GM23338 (cell line): ENCODE results near the gene MYMX. TPM values are rescaled to one million over a fixed set of nuclear protein-coding genes. Genes with fewer than 3 reads are reported as not detected.

Source experiments
- ATAC-seq: fragments of 200-7000 bp; cut with Tn5 transposase; 3 replicates; pipeline ENCODE4 v1.9.1; 2020
- DNase-seq: peaks from one replicate; pipeline ENCODE4 v3.0.0-alpha.2; 2015; ENCODE audit warnings: low spot score
- H2AFZ ChIP-seq: fragments of 200-600 bp; sonication (generic); 2 replicates; pipeline ENCODE4 v1.8.0; 2016; ENCODE audit warnings: antibody characterized with exemption, mild to moderate bottlenecking, moderate library complexity
- H3F3A ChIP-seq: fragments of 200-600 bp; sonication (generic); replicated peaks from 2 replicates; pipeline ENCODE4 v1.8.0; 2017; ENCODE audit warnings: antibody characterized with exemption, mixed run types, low read depth
- H3K27ac ChIP-seq: fragments of 200-600 bp; sonication (generic); 2 replicates; pipeline ENCODE4 v1.6.1; 2016; ENCODE audit warnings: low read depth
- H3K27me3 ChIP-seq: fragments of 200-600 bp; sonication (generic); 2 replicates; pipeline ENCODE4 v1.8.0; 2016; ENCODE audit warnings: mild to moderate bottlenecking, mixed run types, moderate library complexity; ENCODE audit not compliant: insufficient read depth
- H3K36me3 ChIP-seq: fragments of 200-600 bp; sonication (generic); 2 replicates; pipeline ENCODE4 v1.8.0; 2016; ENCODE audit warnings: mild to moderate bottlenecking; ENCODE audit not compliant: insufficient read depth
- H3K4me1 ChIP-seq: fragments of 200-600 bp; sonication (generic); 2 replicates; pipeline ENCODE4 v1.8.0; 2016; ENCODE audit warnings: mild to moderate bottlenecking, moderate library complexity; ENCODE audit not compliant: insufficient read depth
- H3K4me2 ChIP-seq: fragments of 200-600 bp; sonication (generic); 2 replicates; pipeline ENCODE4 v1.7.1; 2017; ENCODE audit warnings: mixed run types
- H3K4me3 ChIP-seq: fragments of 200-600 bp; sonication (generic); 2 replicates; pipeline ENCODE4 v1.6.1; 2016; ENCODE audit warnings: mixed run types
- H3K79me2 ChIP-seq: fragments of 200-600 bp; sonication (generic); replicated peaks from 2 replicates; pipeline ENCODE4 v1.8.0; 2017; ENCODE audit warnings: mild to moderate bottlenecking; ENCODE audit not compliant: insufficient read depth
- H3K9me2 ChIP-seq: fragments of 200-600 bp; sonication (generic); 2 replicates; pipeline ENCODE4 v1.8.0; 2017; ENCODE audit not compliant: insufficient read depth
- H4K20me1 ChIP-seq: fragments of 200-600 bp; sonication (generic); replicated peaks from 2 replicates; pipeline ENCODE4 v1.8.0; 2017; ENCODE audit warnings: mild to moderate bottlenecking; ENCODE audit not compliant: insufficient read depth
- H3K27ac Mint-ChIP-seq: 2 replicates; pipeline ENCODE4 v1.8.0; 2020; ENCODE audit warnings: inconsistent platforms, mild to moderate bottlenecking, moderate library complexity, mixed read lengths
- H3K27me3 Mint-ChIP-seq: 3 replicates; pipeline ENCODE4 v1.8.0; 2022; ENCODE audit warnings: low read depth, mild to moderate bottlenecking, moderate library complexity, mixed read lengths, inconsistent platforms; ENCODE audit not compliant: insufficient read depth, poor library complexity
- H3K36me3 Mint-ChIP-seq: 3 replicates; pipeline ENCODE4 v1.8.0; 2021; ENCODE audit warnings: low read depth, mild to moderate bottlenecking, inconsistent platforms, moderate library complexity, mixed read lengths
- H3K4me1 Mint-ChIP-seq: 3 replicates; pipeline ENCODE4 v1.8.0; 2020; ENCODE audit warnings: mild to moderate bottlenecking, inconsistent platforms, mixed read lengths
- H3K4me3 Mint-ChIP-seq: 3 replicates; pipeline ENCODE4 v1.8.0; 2021; ENCODE audit warnings: moderate library complexity, mild to moderate bottlenecking, inconsistent platforms, mixed read lengths
- H3K9me3 Mint-ChIP-seq: 3 replicates; pipeline ENCODE4 v1.8.0; 2020; ENCODE audit warnings: moderate library complexity, mild to moderate bottlenecking, inconsistent platforms, mixed read lengths
- CREB1 ChIP-seq: fragments of 250-450 bp; sonication (Bioruptor Pico); IDR thresholded peaks from 2 replicates; pipeline ENCODE4 v1.5.0; 2020; ENCODE audit warnings: low read depth, mild to moderate bottlenecking, moderate library complexity
- CTCF ChIP-seq, 2 experiments: fragments of 200-600 bp in 1 of 2; sonication (generic) in 1 of 2; conservative IDR thresholded peaks; 2 replicates each; pipeline versions ENCODE4 v1.5.1 to v1.6.1; 2016 to 2017; ENCODE audit warnings: antibody characterized with exemption in 2 of 2, low read depth in 2 of 2, mild to moderate bottlenecking in 2 of 2, moderate library complexity in 1 of 2
- ETS1 ChIP-seq: IDR thresholded peaks from 2 replicates; pipeline ENCODE4 v1.6.1; 2016; ENCODE audit warnings: antibody characterized with exemption
- EZH2 ChIP-seq: fragments of 200-600 bp; sonication (generic); IDR thresholded peaks from one replicate; pipeline ENCODE4 v1.8.0; 2017; ENCODE audit warnings: antibody characterized with exemption, mild to moderate bottlenecking, low read depth; ENCODE audit not compliant: unreplicated experiment
- EZH2phosphoT487 ChIP-seq: fragments of 200-600 bp; sonication (generic); IDR thresholded peaks from one replicate; pipeline ENCODE4 v1.8.1; 2018; ENCODE audit warnings: antibody characterized with exemption; ENCODE audit not compliant: unreplicated experiment
- JUNB ChIP-seq: IDR thresholded peaks from one replicate; pipeline ENCODE4 v1.6.1; 2016; ENCODE audit warnings: antibody characterized with exemption; ENCODE audit not compliant: unreplicated experiment
- NANOG ChIP-seq: IDR thresholded peaks from 2 replicates; pipeline ENCODE4 v1.6.1; 2016; ENCODE audit warnings: antibody characterized with exemption, borderline replicate concordance
- POLR2AphosphoS5 ChIP-seq: IDR thresholded peaks from 2 replicates; pipeline ENCODE4 v1.6.1; 2016; ENCODE audit warnings: antibody characterized with exemption, low read depth
- REST ChIP-seq: IDR thresholded peaks from one replicate; pipeline ENCODE4 v1.6.1; 2018; ENCODE audit warnings: antibody characterized with exemption; ENCODE audit not compliant: unreplicated experiment
- STAT1 ChIP-seq: IDR thresholded peaks from one replicate; pipeline ENCODE4 v1.6.1; 2016; ENCODE audit warnings: antibody characterized with exemption; ENCODE audit not compliant: unreplicated experiment
- ZNF114 ChIP-seq: fragments of 250-450 bp; sonication (Bioruptor Pico); IDR thresholded peaks from 2 replicates; pipeline ENCODE4 v1.5.0; 2020; ENCODE audit warnings: mild to moderate bottlenecking, moderate library complexity
- ZNF331 ChIP-seq: fragments of 250-450 bp; sonication (Bioruptor Pico); IDR thresholded peaks from 2 replicates; pipeline ENCODE4 v1.5.0; 2020; ENCODE audit warnings: low read depth, mild to moderate bottlenecking, moderate library complexity
- polyA plus RNA-seq: library from polyadenylated mRNA; unstranded; fragments of >200 nt; fragmentation: Nextera tagmentation; extraction: Ambion mirVana; gene quantifications from 2 replicates; pipeline ENCODE4 v1.2.1, GENCODE V29; 2016
- total RNA-seq: library from RNA; depleted of rRNA; stranded (reverse); fragments of >200 nt; shearing (Covaris generic); gene quantifications from 2 replicates; pipeline ENCODE4 v1.2.3, GENCODE V29; 2014

The MYMX gene
- total and polyA plus RNA-seq, 2 experiments from 2014 or later: 2.8 to 7.1 TPM

- TF ChIP-seq CTCF (conservative IDR thresholded peaks at IDR 0.05; ENCODE audit: low read depth in 2 of 2): no peak
- no peak for TF ChIP-seq REST
- TF ChIP-seq EZH2: no peak
- no peak for TF ChIP-seq ZNF114
- no peak for TF ChIP-seq STAT1
- TF ChIP-seq ETS1: no peak
- TF ChIP-seq EZH2phosphoT487: no peak
- no peak for TF ChIP-seq CREB1 (CRISPR knock-in tag)
- no peak for TF ChIP-seq POLR2AphosphoS5
- no peak for TF ChIP-seq NANOG
- TF ChIP-seq JUNB: no peak
Observed at GRCh38 chr6:44245391-44245911, 28.7 kb downstream of the MYMX start (continued).

- peak overlapping the region; percentile 100 for H3K4me3 ChIP-seq
- H3K36me3 ChIP-seq: peaks cover 32% of the 10 kb centered on the region
- DNase-seq (peak; percentile 96), ATAC-seq (peak; percentile 81)
- peaks cover 39% of the 10 kb centered on the region for H4K20me1 ChIP-seq
- peaks cover 66% of the 10 kb centered on the region for H3K27me3 Mint-ChIP-seq
- peaks cover 46% of the 10 kb centered on the region for H3K79me2 ChIP-seq
- H3K4me2 ChIP-seq: peak overlapping the region; percentile 90
- H3K27ac ChIP-seq: peak overlapping the region; percentile 96
- H3K4me1 Mint-ChIP-seq: peaks cover 35% of the 10 kb centered on the region
- no peaks in the 10 kb centered on the region for H3K9me2 ChIP-seq
- peaks cover 13% of the 10 kb centered on the region for H3K9me3 Mint-ChIP-seq
- peak overlapping the region; percentile 90 for H2AFZ ChIP-seq
- H3K36me3 Mint-ChIP-seq: peaks cover 42% of the 10 kb centered on the region
- no peaks in the 10 kb centered on the region for H3K27me3 ChIP-seq
- H3K27ac Mint-ChIP-seq: peak overlapping the region; percentile 100
- H3F3A ChIP-seq: peaks cover 49% of the 10 kb centered on the region
- H3K4me3 Mint-ChIP-seq: peak overlapping the region; percentile 100
- peaks cover 30% of the 10 kb centered on the region for H3K4me1 ChIP-seq
- TF ChIP-seq POLR2AphosphoS5 (peak; percentile 47; the same call in 1 of the 2 replicates), EZH2phosphoT487 (no peak), ZNF331 (CRISPR knock-in tag) (no peak), CTCF (conservative IDR thresholded peaks at IDR 0.05; ENCODE audit: low read depth in 2 of 2) (peak in 1 of 2 experiments; percentile 66; a peak in 3 of 4 replicates)
Observed at GRCh38 chr6:44245912-44246662, 29.4 kb downstream of the MYMX start.
